ENCODE data around the gene RFTN2.
"Not testable (repeated sequence)": the region's sequence is repeated elsewhere in the genome, so short reads cannot be mapped to it uniquely, and the experiment has no call there.

Gene RFTN2, protein sequence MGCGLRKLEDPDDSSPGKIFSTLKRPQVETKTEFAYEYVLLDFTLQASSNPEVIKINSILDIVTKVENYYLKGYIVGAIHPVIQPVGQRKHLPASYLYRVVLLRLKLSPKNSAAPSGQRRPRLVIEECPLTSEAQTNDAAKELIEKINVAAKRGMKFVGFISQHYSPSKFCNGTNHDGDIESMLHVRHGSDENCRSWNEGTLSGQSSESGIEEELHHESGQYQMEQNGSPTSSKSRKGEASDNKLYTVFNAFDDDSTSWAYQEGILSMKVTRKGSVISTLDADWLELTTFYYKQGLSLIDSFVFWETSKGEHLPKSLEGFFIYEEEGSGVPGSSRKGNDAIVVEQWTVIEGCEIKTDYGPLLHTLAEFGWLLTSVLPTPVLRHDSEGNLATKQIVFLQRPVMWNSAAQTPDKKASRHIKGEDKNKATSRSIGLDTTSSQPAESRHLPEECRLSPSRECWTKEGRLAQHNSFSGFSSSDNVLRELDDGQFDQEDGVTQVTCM

GRCh38 chr2:197675246-197675645, at the start of gene RFTN2:
TSS of gene RFTN2 (minus strand) at chr2:197675587. CDS start at chr2:197675458, 129 bp downstream.
- no peak for DNase-seq

DNA sequence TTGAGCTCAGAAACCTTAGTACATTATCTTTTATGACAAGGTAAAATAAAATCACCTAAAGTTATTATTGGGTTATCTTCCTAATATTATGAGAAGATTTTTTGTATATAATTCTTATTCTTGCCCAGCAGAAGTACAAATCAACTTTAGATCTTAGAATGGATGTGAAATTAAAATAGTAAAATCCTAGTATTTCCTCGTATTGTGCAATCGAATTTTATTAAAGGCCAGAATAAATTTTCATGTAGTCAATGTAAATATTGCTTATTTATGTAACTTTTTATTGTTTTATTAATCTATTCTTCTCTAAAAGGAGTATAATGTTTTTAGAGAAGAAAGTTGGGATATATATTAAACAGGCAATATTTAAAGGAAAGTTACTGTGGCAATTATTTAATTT, 42.5 kb upstream of the RFTN2 start:
- DNase-seq: no peak

- no peak for DNase-seq
These were observed 37.9 kb upstream of the RFTN2 start for GRCh38 chr2:197713271-197713670.

GRCh38 chr2:197711578-197711977, 36.2 kb upstream of the RFTN2 start:
- DNase-seq: no peak

DNA sequence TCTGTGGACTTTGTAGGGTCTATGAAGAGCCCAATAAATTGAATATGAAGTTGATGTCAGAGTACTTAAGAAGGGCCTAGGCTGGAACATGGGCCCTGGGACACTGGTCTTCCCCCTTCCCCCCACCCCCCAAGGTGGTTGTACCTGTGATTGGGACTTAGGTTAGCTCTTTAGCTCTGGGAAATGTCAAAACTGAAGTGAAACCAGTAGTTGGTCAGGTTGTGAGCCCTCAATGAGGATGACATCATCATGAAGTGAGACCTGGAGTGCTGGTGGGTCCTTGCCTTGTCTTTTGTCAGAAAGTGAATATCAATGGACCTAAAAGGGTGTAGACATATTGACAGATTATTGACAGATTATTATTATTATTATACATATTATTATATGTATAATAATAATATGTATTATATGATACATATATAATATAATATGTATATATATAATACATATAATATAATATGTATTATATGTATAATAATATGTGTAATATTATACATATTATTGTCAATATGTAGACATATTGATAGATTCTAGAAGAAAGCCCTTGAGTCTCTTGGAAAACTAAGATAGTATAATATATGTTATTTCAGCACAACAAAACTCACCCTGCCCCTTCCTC, 35.1 kb upstream of the RFTN2 start:
- no peak for DNase-seq

DNA sequence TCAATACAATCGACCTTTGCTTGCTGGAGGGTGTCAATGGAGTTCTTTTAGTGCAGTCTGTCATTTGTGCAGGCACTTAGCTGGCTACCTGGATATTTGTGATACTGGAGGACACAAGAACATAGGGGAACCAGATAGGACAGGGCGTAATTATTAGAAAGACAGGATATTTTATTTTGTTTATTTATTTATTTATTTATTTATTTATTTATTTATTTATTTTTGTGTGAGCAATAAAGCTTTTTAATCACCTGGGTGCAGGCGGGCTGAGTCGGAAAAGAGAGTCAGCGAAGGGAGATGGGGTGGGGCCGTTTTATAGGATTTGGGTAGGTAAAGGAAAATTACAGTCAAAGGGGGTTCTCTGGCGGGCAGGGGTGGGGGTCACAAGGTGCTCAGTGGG, 33.8 kb upstream of the RFTN2 start:
- DNase-seq: not testable (repeated sequence)

- DNase-seq: no peak
These were observed 32.9 kb upstream of the RFTN2 start for GRCh38 chr2:197708331-197708730.

- DNase-seq: no peak
These were observed 32.2 kb upstream of the RFTN2 start for GRCh38 chr2:197707316-197708213.

- DNase-seq: no peak
These were observed 31.4 kb upstream of the RFTN2 start for GRCh38 chr2:197706839-197707207.

- no peak for DNase-seq
These were observed 30.8 kb upstream of the RFTN2 start for GRCh38 chr2:197705912-197706838.

- DNase-seq: peak; percentile 22
These were observed 29.9 kb upstream of the RFTN2 start, which contains the start of gene MARS2 for GRCh38 chr2:197705121-197705911. TSS of gene MARS2 (plus strand) at chr2:197705369. CDS start at chr2:197705406, 37 bp downstream.

- DNase-seq: no peak
These were observed 29.2 kb upstream of the RFTN2 start for GRCh38 chr2:197704434-197705120.

- DNase-seq: no peak
These were observed 25.6 kb upstream of the RFTN2 start for GRCh38 chr2:197700960-197701359.

DNA sequence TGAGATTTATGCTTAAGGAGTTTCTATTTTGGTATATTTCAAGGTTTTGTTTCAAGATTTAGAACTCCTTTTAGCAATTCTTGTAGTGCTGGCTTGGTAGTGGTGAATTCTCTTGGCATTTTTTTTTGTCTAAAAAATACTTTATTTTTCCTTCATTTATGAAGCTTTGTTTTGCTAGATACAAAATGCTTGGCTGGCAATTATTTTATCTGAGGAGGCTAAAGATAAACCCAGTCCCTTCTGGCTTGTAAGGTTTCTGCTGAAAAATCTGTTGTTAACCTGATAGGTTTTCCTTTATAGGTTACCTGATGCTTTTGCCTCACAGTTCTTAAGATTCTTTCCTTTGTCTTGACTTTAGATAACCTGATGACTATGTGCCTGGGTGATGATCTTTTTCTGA, 24.3 kb upstream of the RFTN2 start:
- DNase-seq: not testable (repeated sequence)

- not testable (repeated sequence) for DNase-seq
These were observed 21.2 kb upstream of the RFTN2 start for GRCh38 chr2:197696571-197696970.

DNA sequence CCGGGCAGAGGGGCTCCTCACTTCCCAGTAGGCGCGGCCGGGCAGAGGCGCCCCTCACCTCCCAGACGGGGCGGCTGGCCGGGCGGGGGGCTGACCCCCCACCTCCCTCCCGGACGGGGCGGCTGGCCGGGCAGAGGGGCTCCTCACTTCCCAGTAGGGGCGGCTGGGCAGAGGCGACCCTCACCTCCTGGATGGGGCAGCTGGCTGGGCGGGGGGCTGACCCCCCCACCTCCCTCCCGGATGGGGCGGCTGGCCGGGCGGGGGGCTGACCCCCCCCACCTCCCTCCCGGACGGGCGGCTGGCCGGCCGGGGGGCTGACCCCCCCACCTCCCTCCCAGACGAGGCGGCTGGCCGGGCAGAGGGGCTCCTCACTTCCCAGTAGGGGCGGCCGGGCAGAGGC, 20.6 kb upstream of the RFTN2 start:
- not testable (repeated sequence) for DNase-seq

GRCh38 chr2:197695206-197695605, 19.8 kb upstream of the RFTN2 start:
- DNase-seq: not testable (repeated sequence)

DNA sequence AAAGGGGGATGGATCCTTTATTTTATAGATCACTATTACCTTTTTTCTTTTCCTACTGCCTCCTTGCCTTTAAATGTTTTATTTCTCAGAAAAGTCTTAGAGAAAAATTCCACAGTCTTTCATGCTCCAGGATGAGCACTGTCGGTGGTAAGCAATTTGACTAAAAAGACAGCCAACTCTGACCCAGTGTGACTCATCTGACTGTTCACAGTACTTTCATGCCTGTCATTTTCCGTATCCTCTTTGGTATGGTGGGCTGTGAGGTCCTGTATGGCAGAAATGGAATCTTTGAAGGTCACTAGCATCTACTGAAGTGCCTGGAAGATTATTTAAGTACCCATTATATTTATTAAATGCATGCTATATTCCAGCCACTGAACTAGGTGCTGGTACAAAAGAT, 2.1 kb upstream of the RFTN2 start:
- DNase-seq: no peak

GRCh38 chr2:197677056-197677455, 1.7 kb upstream of the RFTN2 start:
- no peak for DNase-seq

DNA sequence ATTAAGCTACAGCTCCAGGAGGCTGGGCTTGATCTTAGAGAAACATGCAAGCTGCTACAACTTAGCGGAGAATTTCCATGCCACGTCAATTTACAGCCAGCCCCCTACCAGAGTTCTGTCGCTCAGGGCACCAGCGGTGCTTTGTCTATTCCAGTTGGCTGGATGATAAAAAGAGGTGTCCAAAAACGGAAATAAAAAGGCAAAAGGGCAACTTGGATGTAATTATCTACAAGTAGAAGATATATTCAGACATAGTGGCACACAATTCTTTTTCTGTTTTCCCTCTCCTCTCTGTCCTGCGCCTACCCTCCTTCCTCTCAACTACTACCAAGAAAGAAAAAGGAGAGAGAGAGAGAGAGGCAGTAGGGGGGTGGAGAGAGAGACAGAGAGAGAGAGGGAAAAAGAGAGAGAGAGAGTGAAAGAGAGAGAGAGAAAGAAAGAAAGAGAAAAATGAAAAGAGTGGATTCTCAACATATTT, 363 bp upstream of the RFTN2 start:
- no peak for DNase-seq

Measured in SIG-M5 (cell line).